DMS79 (cell line): ENCODE results near the gene DHX8.

ENCODE experiments used
- DNase-seq: peaks from one replicate; lab custom pipeline; 2025; lab: John Stamatoyannopoulos, UW

DHX8 gene

GRCh38 chr17:43524945-43525575 is 41.3 kb downstream of the DHX8 start:
- no peak for DNase-seq

- DNase-seq = no peak
Measured at GRCh38 chr17:43526886-43527648, 43.3 kb downstream of the DHX8 start.

DNA sequence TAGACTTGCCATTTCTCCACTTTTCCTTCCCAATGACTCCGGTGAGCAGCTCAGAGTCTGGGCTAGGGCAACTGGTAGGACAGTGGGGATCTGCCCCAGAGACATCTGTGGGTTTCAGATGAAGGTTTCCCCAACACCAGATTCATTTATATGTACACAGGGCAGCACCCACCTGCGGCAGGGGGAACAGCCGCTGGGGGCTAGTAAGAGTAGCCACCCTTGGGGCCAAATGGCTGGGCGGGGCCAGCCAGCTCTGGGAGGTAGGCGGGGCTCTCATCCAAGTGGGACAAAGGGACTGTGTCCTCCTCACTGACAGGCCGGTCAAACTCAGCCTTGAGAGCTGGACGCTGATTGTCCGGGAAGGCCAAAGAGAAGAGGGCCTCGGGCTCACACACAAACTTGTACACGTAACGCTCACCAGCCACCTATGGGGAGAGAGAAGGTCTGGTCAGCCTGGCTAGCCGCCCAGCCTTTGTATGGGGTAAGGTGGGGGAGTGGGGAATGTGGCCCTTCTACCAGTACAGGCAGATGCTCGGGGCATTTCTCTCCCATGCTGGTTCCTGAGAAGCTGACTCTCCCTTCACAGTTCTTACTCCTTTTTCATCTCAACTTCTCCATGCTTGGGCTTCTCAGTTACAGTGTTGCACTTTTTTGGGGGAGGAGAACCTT is 44.7 kb downstream of the DHX8 start:
- no peak for DNase-seq

DNA sequence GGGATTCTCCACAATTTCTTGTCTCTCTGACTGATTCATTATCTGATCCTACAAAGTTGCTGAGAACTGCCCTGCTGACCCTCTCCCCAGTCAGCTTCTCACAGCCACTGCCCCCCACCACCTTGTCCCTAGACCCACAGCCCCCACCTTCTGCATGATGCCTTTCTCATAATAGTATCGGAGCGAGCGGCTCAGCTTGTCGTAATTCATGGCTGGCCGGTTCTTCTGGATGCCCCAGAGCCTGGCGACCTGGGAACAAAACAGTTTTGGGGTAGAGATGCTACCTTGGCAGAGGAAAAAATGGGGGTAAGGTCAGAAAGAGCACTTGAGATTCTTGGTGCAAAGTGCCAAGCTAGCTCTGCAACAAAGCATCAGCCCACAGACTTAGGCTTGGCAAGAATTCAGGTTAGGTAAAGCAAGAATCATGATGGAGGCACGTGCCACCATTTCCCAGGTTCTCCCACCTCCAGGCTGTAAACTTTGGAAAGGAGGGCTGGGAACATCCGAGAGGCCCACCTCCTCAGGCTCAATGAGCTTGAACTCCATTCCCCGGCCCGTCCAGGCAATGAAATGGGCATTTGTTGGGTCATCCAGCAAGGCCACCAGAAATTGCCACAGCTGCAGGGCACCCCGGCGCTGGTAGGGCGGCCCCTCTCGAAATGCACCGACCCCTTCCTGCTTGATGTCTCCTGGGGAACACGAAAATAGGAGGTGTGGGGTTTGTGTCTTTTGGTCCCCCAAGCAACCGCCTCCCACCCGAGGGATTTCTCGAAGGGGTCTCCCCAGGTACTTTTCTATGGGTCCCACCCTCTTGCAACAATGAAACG is 45.4 kb downstream of the DHX8 start:
- DNase-seq = no peak

DNA sequence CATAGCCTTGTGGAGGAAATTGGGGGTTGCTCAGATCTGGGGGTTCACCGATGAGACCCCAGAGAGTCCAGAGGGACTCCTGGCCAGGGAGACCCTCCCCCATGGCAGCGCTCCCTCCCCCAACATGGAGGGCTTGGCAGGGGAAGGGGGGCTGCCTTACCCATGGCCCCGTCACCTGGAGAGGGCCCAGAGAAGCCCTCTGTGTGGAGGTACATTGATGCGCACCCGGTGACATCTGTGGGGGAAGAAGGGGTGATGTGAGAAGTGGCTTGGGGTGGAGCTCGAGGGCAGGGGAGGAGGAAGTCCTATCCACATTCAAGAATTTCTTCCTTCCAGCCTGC is 46.1 kb downstream of the DHX8 start:
- no peak for DNase-seq

- DNase-seq = peak; percentile 90
Measured at GRCh38 chr17:43530288-43531081, 46.7 kb downstream of the DHX8 start.

DNA sequence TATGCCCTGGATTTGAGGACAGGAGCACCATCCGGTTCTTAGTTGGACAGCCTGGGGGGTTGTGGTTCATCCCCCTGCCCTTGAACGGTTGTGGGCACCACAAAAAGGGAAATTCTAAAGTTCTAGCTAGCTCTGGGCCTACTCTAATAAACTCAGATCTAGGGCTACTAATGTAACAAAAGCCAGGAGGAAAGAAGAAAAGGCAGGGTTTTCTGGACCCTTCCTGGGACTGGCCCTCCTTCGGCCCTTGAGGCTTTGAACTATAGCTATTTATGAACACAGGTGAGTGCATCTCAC is 47.3 kb downstream of the DHX8 start:
- DNase-seq = no peak

GRCh38 chr17:43531955-43532354 is 48.2 kb downstream of the DHX8 start:
- DNase-seq = no peak

DNA sequence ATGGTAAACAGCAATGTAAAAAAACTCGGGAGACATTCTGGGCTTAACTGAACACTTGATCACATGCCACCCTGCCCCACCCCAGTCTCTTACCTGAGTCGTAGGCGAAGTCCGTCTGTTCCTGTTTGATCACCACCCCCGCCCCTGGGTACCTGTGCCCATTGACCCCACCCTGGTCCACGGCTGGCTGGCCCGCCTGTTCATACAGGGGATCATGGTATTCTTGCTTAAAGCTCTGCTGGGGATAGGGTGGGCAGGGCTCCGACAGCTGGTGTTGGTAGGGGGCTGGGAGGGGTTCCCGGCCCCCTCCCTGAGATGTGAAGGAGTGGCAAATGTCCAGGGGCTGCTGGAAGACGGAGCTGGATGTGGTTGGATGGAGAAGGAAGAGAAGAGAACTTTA is 48.8 kb downstream of the DHX8 start:
- DNase-seq = no peak

DNA sequence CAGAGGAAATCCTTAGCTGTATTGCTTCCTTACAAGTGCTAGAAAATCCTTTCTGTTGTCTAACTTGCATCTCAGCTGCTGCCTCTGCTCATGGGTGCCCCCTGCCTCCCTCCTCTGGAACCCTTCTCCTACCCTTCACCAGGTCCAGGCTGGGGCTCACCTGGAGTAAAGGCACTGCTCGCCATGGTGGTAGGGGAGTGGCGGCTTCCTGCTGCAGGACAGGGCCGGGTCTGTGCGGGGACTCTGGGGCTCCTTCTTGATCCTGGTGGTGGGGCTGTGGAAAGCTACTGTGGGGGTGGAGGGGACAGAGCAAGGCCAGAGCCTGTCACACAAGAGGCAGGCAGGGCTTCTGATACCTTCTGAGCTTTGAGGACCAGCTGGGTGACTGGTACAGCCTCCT is 49.9 kb downstream of the DHX8 start:
- DNase-seq = no peak

GRCh38 chr17:43534909-43535308 is 51.1 kb downstream of the DHX8 start:
- DNase-seq = no peak

- DNase-seq = no peak
Measured at GRCh38 chr17:43536236-43536992, 52.6 kb downstream of the DHX8 start.

DNA sequence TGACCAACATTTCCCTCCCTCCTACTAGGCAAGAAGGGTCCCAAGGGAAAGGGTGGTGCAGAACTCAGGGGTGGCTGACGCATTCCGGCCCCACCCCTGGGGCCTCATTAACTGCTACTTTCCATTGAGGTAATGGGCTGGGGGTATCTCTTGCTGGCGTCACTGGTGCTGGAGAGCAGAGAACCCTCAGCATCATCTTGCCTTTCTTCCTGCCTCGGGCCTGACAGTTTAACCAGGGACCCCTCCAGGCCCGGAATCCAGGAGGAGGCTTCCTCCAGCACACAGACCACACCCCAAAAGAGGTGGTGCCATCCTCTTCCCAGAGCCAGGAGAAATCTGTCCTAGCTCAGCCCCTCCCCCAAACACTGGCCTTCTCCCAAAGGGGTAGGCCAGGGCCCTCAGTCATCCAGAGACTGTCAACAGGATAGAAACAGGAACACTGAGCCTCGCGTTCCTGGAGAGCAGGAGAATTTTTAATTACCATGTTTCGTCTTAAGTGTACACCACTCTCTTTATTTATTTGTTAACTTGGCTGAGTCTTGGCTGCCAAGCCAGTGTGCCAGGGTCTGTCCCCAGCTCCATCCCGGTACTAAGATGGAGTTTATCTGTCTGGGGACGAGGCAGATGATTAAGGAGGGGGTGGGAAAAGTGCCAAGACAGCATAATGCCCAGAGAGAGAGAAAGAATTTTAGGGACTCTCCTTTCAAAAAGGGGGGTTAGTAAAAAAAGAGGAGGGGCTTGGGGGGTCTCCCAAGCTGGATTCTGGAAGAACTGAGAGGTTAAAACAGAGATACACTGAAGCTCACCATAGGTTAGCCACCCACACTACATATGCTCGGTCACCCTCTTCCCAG is 57.3 kb downstream of the DHX8 start:
- no peak for DNase-seq

DNA sequence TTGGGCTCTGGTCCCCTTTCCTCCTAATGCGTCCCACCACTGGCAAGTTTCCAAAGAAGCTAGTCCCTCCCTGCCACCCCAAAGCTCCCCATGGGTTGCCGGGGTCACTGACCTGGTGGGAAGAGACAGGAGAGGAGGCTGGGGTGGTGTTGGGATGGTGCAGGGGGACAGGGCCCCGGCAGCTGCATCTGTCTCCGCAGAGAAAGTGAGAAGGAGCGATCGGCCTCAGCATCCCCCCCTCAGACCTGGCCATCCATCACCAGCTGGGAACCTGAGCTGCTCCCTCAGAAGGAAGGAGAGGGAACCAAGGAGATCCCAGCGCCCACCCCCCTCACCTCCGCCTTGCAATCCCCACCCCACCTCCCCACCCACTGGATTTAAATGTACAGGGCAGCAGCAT is 59.1 kb downstream of the DHX8 start:
- no peak for DNase-seq

GRCh38 chr17:43543300-43543699 is 59.5 kb downstream of the DHX8 start:
- DNase-seq = no peak

DNA sequence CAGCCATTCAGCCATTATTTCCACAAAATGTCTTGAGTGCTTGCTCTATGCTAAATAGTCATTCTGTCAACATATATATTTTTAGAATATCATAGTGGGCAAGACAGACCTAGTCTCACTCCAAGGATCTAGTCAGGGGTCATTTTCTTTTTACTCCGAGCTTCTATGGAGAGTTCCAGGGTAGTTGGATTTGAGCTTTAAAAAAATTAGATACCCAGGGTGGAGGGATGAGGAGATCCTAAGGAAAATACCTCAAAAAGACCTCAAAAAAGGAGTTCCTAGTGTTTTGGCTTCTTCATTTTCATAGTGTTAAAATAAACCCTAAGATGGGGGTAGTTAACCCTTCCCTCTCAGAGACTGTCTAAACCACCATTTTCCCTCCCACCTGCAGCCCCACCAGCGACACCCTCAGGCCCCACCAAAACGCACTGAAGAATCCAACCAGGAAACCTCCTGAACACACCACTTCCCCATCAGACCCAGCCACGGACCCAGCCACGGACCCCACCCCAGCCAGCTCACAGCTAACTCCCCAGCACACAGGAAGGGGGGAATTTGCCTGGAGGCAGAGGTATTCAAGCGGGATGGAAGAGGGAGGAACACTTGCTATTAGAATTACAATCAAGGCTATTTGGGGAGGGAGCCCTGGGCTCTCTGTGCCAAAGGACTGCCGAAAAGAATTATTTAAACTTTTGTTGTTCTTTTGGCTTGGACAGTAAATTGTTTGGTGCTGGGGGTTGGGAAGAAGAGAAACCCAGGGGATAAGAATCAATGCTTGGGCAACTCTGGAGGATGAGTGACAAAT is 60.2 kb downstream of the DHX8 start:
- DNase-seq = no peak

DNA sequence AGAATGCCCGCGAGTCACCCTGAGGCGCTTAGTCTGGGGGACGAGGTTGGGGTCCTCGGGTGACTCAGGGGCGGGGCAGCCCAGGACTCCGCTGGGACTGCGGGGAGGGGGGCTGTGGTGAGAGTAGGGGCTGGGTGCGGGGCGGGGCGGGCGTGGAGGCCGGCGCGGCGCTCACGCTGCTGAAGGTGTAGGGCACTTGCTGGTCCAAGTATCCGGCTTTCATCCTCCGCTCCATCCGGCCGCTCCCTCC is 61.5 kb downstream of the DHX8 start:
- no peak for DNase-seq

DNA sequence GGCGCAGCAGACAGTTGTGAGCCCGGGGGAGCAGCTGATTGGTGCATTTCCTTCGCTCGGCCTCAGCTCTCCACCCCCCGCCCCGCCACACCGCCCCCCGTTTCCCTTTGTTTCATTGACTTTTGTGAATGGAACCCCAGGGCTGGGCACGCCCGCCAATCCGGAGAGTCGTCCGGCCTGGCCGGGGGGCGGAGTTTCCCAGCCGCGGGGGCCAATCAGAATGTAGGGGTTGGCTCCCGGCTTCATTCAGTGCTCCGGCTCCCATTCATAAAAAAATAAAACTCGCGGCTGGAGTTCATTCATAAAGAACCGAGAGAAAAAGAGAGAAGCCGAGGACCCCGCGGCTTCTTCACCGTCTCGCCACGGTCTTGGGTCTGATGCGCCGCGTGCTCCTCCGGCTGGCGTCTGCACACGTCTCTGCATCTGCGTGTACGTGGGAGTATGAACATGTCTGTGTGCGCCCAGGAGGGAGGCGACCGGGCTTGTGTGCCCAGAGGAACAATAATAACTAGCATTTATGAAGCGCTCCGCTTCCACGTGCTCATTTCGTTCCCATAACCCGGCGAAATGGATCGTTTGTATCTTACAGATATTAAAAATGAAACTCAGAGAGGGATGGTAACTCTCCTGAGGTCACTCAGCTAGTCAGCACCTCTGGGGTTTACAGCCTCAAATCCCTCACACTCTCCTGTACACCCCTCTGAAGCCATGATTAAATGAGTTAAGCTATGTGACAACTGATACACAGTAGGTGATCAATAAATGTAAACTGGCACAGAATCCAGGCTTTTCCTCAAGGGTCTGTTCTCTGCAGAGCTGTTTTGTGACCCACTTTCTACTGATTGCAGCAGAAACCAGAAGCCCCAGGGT is 62.8 kb downstream of the DHX8 start, which contains the start of gene ETV4:
Gene ETV4 (minus strand): TSS at position 22 of the 870 bp plus-strand sequence. CDS start 723 bp downstream, outside the sequence.
- DNase-seq = peak; percentile 61

DNA sequence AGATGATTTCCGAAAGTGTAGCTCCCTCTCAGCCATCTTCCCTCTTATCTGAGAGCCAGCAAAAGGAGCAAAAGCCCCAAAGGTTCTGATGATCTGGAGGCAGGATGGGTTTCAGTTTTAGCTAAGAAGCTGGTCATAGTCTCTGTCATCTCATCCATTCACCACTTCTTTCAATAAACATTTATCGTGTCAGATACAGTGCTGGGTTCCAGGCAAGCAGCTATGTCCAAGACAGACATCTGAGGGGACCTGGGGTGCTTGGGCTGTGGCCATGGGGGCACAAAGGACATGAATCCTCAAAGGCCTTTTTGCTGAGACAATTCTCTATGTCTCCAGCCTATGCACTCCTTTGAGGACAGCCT is 63.4 kb downstream of the DHX8 start:
- DNase-seq = no peak
